Vagina (tissue), 2 donors: Measurements from ENCODE around the gene TP53I11.

Experiments
- CTCF ChIP-seq, 3 experiments: fragments of 450-650 bp in 2 of 3; fragments of 200-600 bp in 1 of 3; sonication (generic) in 1 of 3; IDR thresholded peaks; one replicate each; pipeline ENCODE4 v1.5.1; 2017 to 2019; ENCODE audit warnings: antibody characterized with exemption in 3 of 3, mild to moderate bottlenecking in 2 of 3, moderate library complexity in 2 of 3
- POLR2A ChIP-seq, 2 donors: fragments of 450-650 bp; IDR thresholded peaks; one replicate each; pipeline ENCODE4 v1.6.1; 2017; ENCODE audit warnings: antibody characterized with exemption in 2 of 2, mild to moderate bottlenecking in 2 of 2, moderate library complexity in 2 of 2
- POLR2AphosphoS5 ChIP-seq, 2 donors: sonication (generic); formaldehyde crosslinking; IDR thresholded peaks; one replicate each; pipeline ENCODE4 v1.9.0; 2017; ENCODE audit warnings: antibody characterized with exemption in 2 of 2, mild to moderate bottlenecking in 2 of 2, low read depth in 1 of 2; ENCODE audit not compliant: insufficient read depth in 1 of 2

GRCh38 chr11:44998051-44998450 is 47.4 kb upstream of the TP53I11 start:
- TF ChIP-seq CTCF (IDR thresholded peaks at IDR 0.05), result no peak
- no peak for TF ChIP-seq POLR2A (IDR thresholded peaks at IDR 0.05)
- TF ChIP-seq POLR2AphosphoS5 (IDR thresholded peaks at IDR 0.05; ENCODE audit: insufficient read depth in 1 of 2, low read depth in 1 of 2), result no peak
